Right forelimb (tissue), 1 donor: Measurements from ENCODE around the gene USP6NL.
A peak's percentile ranks its signal among the peaks of the same experiment; 100 is the strongest.

ENCODE experiments used
- DNase-seq: peaks from one replicate; pipeline ENCODE4 v3.0.0-alpha.2; 2018

The USP6NL gene

GRCh38 chr10:11615396-11615795 is 3.9 kb upstream of the USP6NL start:
- no peak for DNase-seq

- DNase-seq, result no peak
Observed at GRCh38 chr10:11612021-11613001, 861 bp upstream of the USP6NL start.

GRCh38 chr10:11610826-11611247 is 613 bp downstream of the USP6NL start:
- peak; percentile 58 for DNase-seq

- no peak for DNase-seq
Observed at GRCh38 chr10:11610166-11610825, 1.2 kb downstream of the USP6NL start.

- DNase-seq, result no peak
Observed at GRCh38 chr10:11609492-11610093, 1.9 kb downstream of the USP6NL start.

GRCh38 chr10:11609052-11609451 is 2.4 kb downstream of the USP6NL start:
- no peak for DNase-seq

GRCh38 chr10:11608159-11609013 is 3.1 kb downstream of the USP6NL start:
- no peak for DNase-seq

GRCh38 chr10:11605807-11606408 is 5.5 kb downstream of the USP6NL start:
- no peak for DNase-seq

GRCh38 chr10:11604865-11605650 is 6.4 kb downstream of the USP6NL start:
- no peak for DNase-seq

GRCh38 chr10:11603741-11604140 is 7.7 kb downstream of the USP6NL start:
- no peak for DNase-seq

- no peak for DNase-seq
Observed at GRCh38 chr10:11602919-11603523, 8.4 kb downstream of the USP6NL start.

GRCh38 chr10:11602358-11602757 is 9.1 kb downstream of the USP6NL start:
- no peak for DNase-seq

GRCh38 chr10:11601670-11602069 is 9.8 kb downstream of the USP6NL start:
- DNase-seq, result no peak

- DNase-seq, result no peak
Observed at GRCh38 chr10:11600280-11600679, 11.2 kb downstream of the USP6NL start.

- no peak for DNase-seq
Observed at GRCh38 chr10:11598712-11599397, 12.6 kb downstream of the USP6NL start.

- DNase-seq, result no peak
Observed at GRCh38 chr10:11597470-11597869, 14.0 kb downstream of the USP6NL start.

- DNase-seq, result no peak
Observed at GRCh38 chr10:11595395-11595692, 16.1 kb downstream of the USP6NL start.

- DNase-seq, result no peak
Observed at GRCh38 chr10:11594589-11595394, 16.7 kb downstream of the USP6NL start.

- DNase-seq, result no peak
Observed at GRCh38 chr10:11593612-11594011, 17.8 kb downstream of the USP6NL start.

- DNase-seq, result no peak
Observed at GRCh38 chr10:11589738-11590137, 21.7 kb downstream of the USP6NL start.
